LNCAP (cell line): Measurements from ENCODE around the gene ALG10B.

Source experiments
- CTCF ChIP-seq: fragments of 450-650 bp; IDR thresholded peaks from 2 replicates; pipeline ENCODE4 v1.5.1; 2017; ENCODE audit warnings: mild to moderate bottlenecking

Gene ALG10B

GRCh38 chr12:38370311-38370710 lies 53.7 kb downstream of the ALG10B start:
- no peak for TF ChIP-seq CTCF

- no peak for TF ChIP-seq CTCF
These were observed 57.2 kb downstream of the ALG10B start for GRCh38 chr12:38373784-38374183.

GRCh38 chr12:38374751-38375150 lies 58.2 kb downstream of the ALG10B start:
- TF ChIP-seq CTCF: no peak
